H1 (cell line): Measurements from ENCODE around the gene F7. TPM values are rescaled to one million over a fixed set of nuclear protein-coding genes. Genes with fewer than 3 reads are reported as not detected.

Experiments
- polyA plus RNA-seq, 7 experiments: library from polyadenylated mRNA; depleted of rRNA in 3 of 7; stranded (reverse) in 5 of 7; unstranded in 2 of 7; fragments of >200 nt in 5 of 7; fragments of 200-250 nt in 2 of 7; gene quantifications; 1 replicate in 5 of 7; 2 replicates in 1 of 7; 4 replicates in 1 of 7; pipeline versions ENCODE4 v1.2.1 to v1.2.3, GENCODE V29; 2011 to 2013; ENCODE audit warnings: missing spikeins in 2 of 7, mixed read lengths in 2 of 7
- total RNA-seq: library from RNA; stranded (reverse); fragmentation: NEBNext Ultra II Directional; extraction: Animal tissue kit (Norgen Biotek cat#: 25700); gene quantifications from 2 replicates; pipeline ENCODE4 v1.2.1, GENCODE V29; 2021
- TF ChIP-seq, protein P1 (sequence below): IDR thresholded peaks from 2 replicates; pipeline ENCODE4 v1.6.1; 2012; ENCODE audit warnings: low read length, inconsistent platforms

Gene F7
- total and polyA plus RNA-seq, 2 of the 8 experiments (the other 6 are each of a cell fraction or from before 2014, with no cell fraction given) = 0.43 to 0.98 TPM

DNA sequence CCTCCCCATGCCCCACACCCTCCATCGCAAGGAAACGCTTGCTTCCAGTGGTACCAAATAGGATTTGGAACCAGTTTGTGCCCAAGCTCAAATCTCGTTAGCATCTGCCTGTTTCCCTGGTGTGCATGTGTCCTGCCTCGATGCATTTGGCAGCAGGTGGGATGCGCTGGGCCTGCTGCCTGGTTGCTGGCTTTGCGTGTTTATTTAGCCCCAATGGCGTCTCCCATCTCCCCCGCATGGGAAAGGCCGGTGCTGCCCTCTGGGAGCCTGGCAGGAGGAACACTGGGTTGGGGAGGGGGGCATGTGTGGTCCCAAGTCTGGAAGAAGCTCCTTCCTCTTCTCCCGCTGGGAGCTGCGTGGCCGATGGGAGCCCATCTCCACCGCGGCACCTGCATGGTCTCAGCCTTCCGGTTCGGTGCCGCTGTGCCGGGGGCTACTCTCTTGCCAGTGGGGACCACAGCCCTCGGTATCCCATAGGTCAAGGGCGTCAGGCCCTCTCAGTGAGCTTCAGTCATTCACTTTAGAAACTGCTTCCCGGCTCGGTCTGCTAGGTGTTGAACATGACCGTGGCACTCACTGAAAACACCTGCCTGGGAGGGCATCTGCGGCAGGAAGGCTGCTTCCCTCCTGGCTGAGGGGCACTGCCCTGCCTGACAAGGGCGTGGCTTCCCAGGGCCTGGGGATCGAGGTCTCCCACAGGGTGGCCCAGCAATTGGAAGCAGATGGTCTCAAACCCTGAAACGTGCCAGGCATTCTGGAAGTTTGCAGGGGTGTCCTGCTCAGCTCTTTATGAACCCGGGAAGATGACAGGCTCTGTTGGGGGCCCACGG is 11.8 kb upstream of the F7 start (continued):
- TF ChIP-seq, protein P1, sequence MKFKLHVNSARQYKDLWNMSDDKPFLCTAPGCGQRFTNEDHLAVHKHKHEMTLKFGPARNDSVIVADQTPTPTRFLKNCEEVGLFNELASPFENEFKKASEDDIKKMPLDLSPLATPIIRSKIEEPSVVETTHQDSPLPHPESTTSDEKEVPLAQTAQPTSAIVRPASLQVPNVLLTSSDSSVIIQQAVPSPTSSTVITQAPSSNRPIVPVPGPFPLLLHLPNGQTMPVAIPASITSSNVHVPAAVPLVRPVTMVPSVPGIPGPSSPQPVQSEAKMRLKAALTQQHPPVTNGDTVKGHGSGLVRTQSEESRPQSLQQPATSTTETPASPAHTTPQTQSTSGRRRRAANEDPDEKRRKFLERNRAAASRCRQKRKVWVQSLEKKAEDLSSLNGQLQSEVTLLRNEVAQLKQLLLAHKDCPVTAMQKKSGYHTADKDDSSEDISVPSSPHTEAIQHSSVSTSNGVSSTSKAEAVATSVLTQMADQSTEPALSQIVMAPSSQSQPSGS = no peak
